GM12891 (cell line): ENCODE measurements around the gene FAM185A.
"Not testable (repeated sequence)": the region's sequence is repeated elsewhere in the genome, so short reads cannot be mapped to it uniquely, and the experiment has no call there.

Experiments used
- POLR2A ChIP-seq: IDR thresholded peaks from 2 replicates; pipeline ENCODE4 v1.6.1; 2011; ENCODE audit warnings: low read depth, low read length, control low read depth
- POLR2AphosphoS5 ChIP-seq: IDR thresholded peaks from 2 replicates; pipeline ENCODE4 v1.6.1; 2011; ENCODE audit warnings: low read depth, low read length, control low read depth
- SPI1 ChIP-seq: IDR thresholded peaks from 2 replicates; pipeline ENCODE4 v1.6.1; 2011; ENCODE audit warnings: low read depth, low read length, control low read depth
- TAF1 ChIP-seq: IDR thresholded peaks from 2 replicates; pipeline ENCODE4 v1.6.1; 2011; ENCODE audit warnings: low read depth, low read length, control low read depth

- not testable (repeated sequence) for TF ChIP-seq POLR2A, SPI1, TAF1, POLR2AphosphoS5
Observed at GRCh38 chr7:102763295-102763905, 14.6 kb downstream of the FAM185A start.
